ENCODE data around the gene PCIF1.

PCIF1 gene

GRCh38 chr20:45905505-45906079, 28.9 kb upstream of the PCIF1 start:
- no peak for DNase-seq

- no peak for DNase-seq
Measured at GRCh38 chr20:45907219-45907948, 27.1 kb upstream of the PCIF1 start.

- DNase-seq, result no peak
Measured at GRCh38 chr20:45908084-45908483, 26.4 kb upstream of the PCIF1 start.

- DNase-seq, result no peak
Measured at GRCh38 chr20:45909336-45909808, 25.1 kb upstream of the PCIF1 start.

GRCh38 chr20:45909817-45910669, 24.4 kb upstream of the PCIF1 start:
- DNase-seq, result no peak

- DNase-seq, result peak; percentile 68
Measured at GRCh38 chr20:45910670-45911485, 23.6 kb upstream of the PCIF1 start.

- DNase-seq, result no peak
Measured at GRCh38 chr20:45911486-45912343, 22.8 kb upstream of the PCIF1 start, which contains the start of gene PLTP. Gene PLTP, minus strand, starts transcription at chr20:45912155. Its CDS starts 703 bp downstream, at chr20:45911452.

- no peak for DNase-seq
Measured at GRCh38 chr20:45912344-45912682, 22.2 kb upstream of the PCIF1 start.

- no peak for DNase-seq
Measured at GRCh38 chr20:45913116-45913515, 21.4 kb upstream of the PCIF1 start.

GRCh38 chr20:45917790-45918141, 16.7 kb upstream of the PCIF1 start:
- DNase-seq, result no peak

GRCh38 chr20:45918182-45918737, 16.2 kb upstream of the PCIF1 start:
- DNase-seq, result no peak

- DNase-seq, result no peak
Measured at GRCh38 chr20:45918779-45919537, 15.5 kb upstream of the PCIF1 start.

- no peak for DNase-seq
Measured at GRCh38 chr20:45919542-45920399, 14.7 kb upstream of the PCIF1 start.

- no peak for DNase-seq
Measured at GRCh38 chr20:45920462-45921336, 13.8 kb upstream of the PCIF1 start.

GRCh38 chr20:45921337-45922189, 12.9 kb upstream of the PCIF1 start:
- DNase-seq, result no peak

- no peak for DNase-seq
Measured at GRCh38 chr20:45924391-45925261, 9.9 kb upstream of the PCIF1 start.
